Astrocyte (in vitro differentiated cells and primary cell): ENCODE data around the gene IL32. TPM values are rescaled to one million over a fixed set of nuclear protein-coding genes. Genes with fewer than 3 reads are reported as not detected.
"Not testable (repeated sequence)": the region's sequence is repeated elsewhere in the genome, so short reads cannot be mapped to it uniquely, and the experiment has no call there.

Experiments
- DNase-seq: peaks from one replicate; pipeline ENCODE4 v3.0.0-alpha.2; 2010; ENCODE audit warnings: low read depth
- FAIRE-seq: peaks from 2 replicates; lab custom pipeline; 2011; peaks lifted over from hg19 to GRCh38; lab: Jason Lieb, UNC
- H2AFZ ChIP-seq: 2 replicates; pipeline ENCODE4 v1.6.0; 2012; ENCODE audit warnings: low read depth, low read length, inconsistent platforms
- H3K27ac ChIP-seq: 2 replicates; pipeline ENCODE4 v1.5.1; 2011; ENCODE audit warnings: low read depth, low read length, inconsistent platforms
- H3K27me3 ChIP-seq: 2 replicates; pipeline ENCODE4 v1.6.0; 2011; ENCODE audit warnings: low read length, inconsistent platforms; ENCODE audit not compliant: insufficient read depth
- H3K36me3 ChIP-seq: 2 replicates; pipeline ENCODE4 v1.5.1; 2011; ENCODE audit warnings: low read length, inconsistent platforms; ENCODE audit not compliant: insufficient read depth
- H3K4me1 ChIP-seq: 2 replicates; pipeline ENCODE4 v1.5.1; 2011; ENCODE audit warnings: low read length, inconsistent platforms; ENCODE audit not compliant: insufficient read depth
- H3K4me2 ChIP-seq: 2 replicates; pipeline ENCODE4 v1.6.0; 2012; ENCODE audit warnings: low read length, inconsistent platforms
- H3K4me3 ChIP-seq: 2 replicates; pipeline ENCODE4 v1.5.1; 2011; ENCODE audit warnings: low read depth, mild to moderate bottlenecking, low read length, inconsistent platforms; ENCODE audit not compliant: insufficient read depth
- H3K79me2 ChIP-seq: 2 replicates; pipeline ENCODE4 v1.6.0; 2012; ENCODE audit warnings: mild to moderate bottlenecking, low read length, inconsistent platforms; ENCODE audit not compliant: insufficient read depth
- H3K9ac ChIP-seq: 2 replicates; pipeline ENCODE4 v1.6.0; 2012; ENCODE audit warnings: mild to moderate bottlenecking, low read length, inconsistent platforms
- H3K9me3 ChIP-seq: 2 replicates; pipeline ENCODE4 v1.5.1; 2012; ENCODE audit warnings: low read depth, mild to moderate bottlenecking, low read length, inconsistent platforms; ENCODE audit not compliant: insufficient read depth
- H4K20me1 ChIP-seq: 2 replicates; pipeline ENCODE4 v1.6.0; 2012; ENCODE audit warnings: low read length, inconsistent platforms; ENCODE audit not compliant: insufficient read depth
- H3K27ac Mint-ChIP-seq: one replicate; pipeline ENCODE4 v1.8.0; 2021; ENCODE audit warnings: mild to moderate bottlenecking, mixed read lengths; ENCODE audit not compliant: unreplicated experiment
- H3K27me3 Mint-ChIP-seq: one replicate; pipeline ENCODE4 v1.8.0; 2021; ENCODE audit warnings: low read depth, mixed read lengths; ENCODE audit not compliant: unreplicated experiment
- H3K36me3 Mint-ChIP-seq: one replicate; pipeline ENCODE4 v1.8.0; 2021; ENCODE audit warnings: low read depth, mixed read lengths; ENCODE audit not compliant: unreplicated experiment
- H3K4me1 Mint-ChIP-seq: one replicate; pipeline ENCODE4 v1.8.0; 2021; ENCODE audit warnings: low read depth, mixed read lengths; ENCODE audit not compliant: unreplicated experiment
- H3K4me3 Mint-ChIP-seq: one replicate; pipeline ENCODE4 v1.8.0; 2021; ENCODE audit warnings: mild to moderate bottlenecking, moderate library complexity, mixed read lengths; ENCODE audit not compliant: unreplicated experiment
- H3K9me3 Mint-ChIP-seq: one replicate; pipeline ENCODE4 v1.8.0; 2021; ENCODE audit warnings: mild to moderate bottlenecking, mixed read lengths; ENCODE audit not compliant: unreplicated experiment
- CTCF ChIP-seq: IDR thresholded peaks from 2 replicates; pipeline ENCODE4 v1.5.1; 2011; ENCODE audit warnings: low read depth, mild to moderate bottlenecking, inconsistent platforms, low read length, moderate library complexity; ENCODE audit not compliant: insufficient read depth
- EZH2 ChIP-seq: IDR thresholded peaks from 2 replicates; pipeline ENCODE4 v1.6.1; 2012; ENCODE audit warnings: mild to moderate bottlenecking, low read length, inconsistent platforms; ENCODE audit not compliant: insufficient read depth
- total RNA-seq: library from RNA; stranded (reverse); gene quantifications from 2 replicates; pipeline ENCODE4 v1.2.1, GENCODE V29; 2021

The IL32 gene
- total RNA-seq, 1 donor from 2014 or later, result 43.8 TPM

- no peaks in the 10 kb centered on the region for H3K9me3 ChIP-seq
- peaks cover 8% of the 10 kb centered on the region for H3K9me3 Mint-ChIP-seq
- peaks cover 6% of the 10 kb centered on the region for H3K36me3 Mint-ChIP-seq
- H3K36me3 ChIP-seq, result no peaks in the 10 kb centered on the region
- no peak overlapping the region for H2AFZ ChIP-seq
- no peak overlapping the region for H3K4me2 ChIP-seq
- H3K27me3 Mint-ChIP-seq, result peaks cover 35% of the 10 kb centered on the region
- peaks cover 3% of the 10 kb centered on the region for H3K4me1 Mint-ChIP-seq
- H3K4me3 Mint-ChIP-seq, result no peak overlapping the region
- no peak overlapping the region for H3K9ac ChIP-seq
- H3K4me3 ChIP-seq, result no peak overlapping the region
- H3K79me2 ChIP-seq, result no peaks in the 10 kb centered on the region
- H4K20me1 ChIP-seq, result no peaks in the 10 kb centered on the region
- peaks cover 2% of the 10 kb centered on the region for H3K27me3 ChIP-seq
- FAIRE-seq (no peak), DNase-seq (no peak)
- H3K4me1 ChIP-seq, result no peaks in the 10 kb centered on the region
- TF ChIP-seq EZH2, result no peak
- no peak for TF ChIP-seq CTCF
- no peak overlapping the region for H3K27ac Mint-ChIP-seq
- H3K27ac ChIP-seq, result no peak overlapping the region
Observed at GRCh38 chr16:3071655-3072054, 6.2 kb downstream of the IL32 start.

- not testable (repeated sequence) for H2AFZ ChIP-seq, H4K20me1 ChIP-seq, H3K4me1 ChIP-seq, DNase-seq, H3K27ac Mint-ChIP-seq, H3K9me3 ChIP-seq, H3K4me3 Mint-ChIP-seq, H3K36me3 ChIP-seq, H3K4me1 Mint-ChIP-seq, H3K36me3 Mint-ChIP-seq, H3K79me2 ChIP-seq, FAIRE-seq, H3K4me3 ChIP-seq, H3K9ac ChIP-seq, H3K4me2 ChIP-seq, H3K27ac ChIP-seq, H3K27me3 ChIP-seq
- Mint-ChIP-seq H3K9me3 (peaks cover 13% of the 10 kb centered on the region), H3K27me3 (peaks cover 37% of the 10 kb centered on the region)
Observed at GRCh38 chr16:3072148-3072547, 6.7 kb downstream of the IL32 start.

GRCh38 chr16:3072576-3073263 lies 7.3 kb downstream of the IL32 start:
- FAIRE-seq, H3K79me2 ChIP-seq, H2AFZ ChIP-seq, H3K4me1 ChIP-seq, H3K4me3 ChIP-seq, H3K4me2 ChIP-seq, H3K9ac ChIP-seq, H3K4me3 Mint-ChIP-seq, H4K20me1 ChIP-seq, H3K9me3 ChIP-seq, H3K36me3 Mint-ChIP-seq, DNase-seq, H3K36me3 ChIP-seq, H3K4me1 Mint-ChIP-seq, H3K27ac Mint-ChIP-seq, H3K27ac ChIP-seq, H3K27me3 ChIP-seq: not testable (repeated sequence)
- peaks cover 14% of the 10 kb centered on the region for H3K9me3 Mint-ChIP-seq
- peaks cover 37% of the 10 kb centered on the region for H3K27me3 Mint-ChIP-seq
